ENCODE data around the gene BEGAIN.
A peak's percentile ranks its signal among the peaks of the same experiment; 100 is the strongest.

Gene BEGAIN, protein sequence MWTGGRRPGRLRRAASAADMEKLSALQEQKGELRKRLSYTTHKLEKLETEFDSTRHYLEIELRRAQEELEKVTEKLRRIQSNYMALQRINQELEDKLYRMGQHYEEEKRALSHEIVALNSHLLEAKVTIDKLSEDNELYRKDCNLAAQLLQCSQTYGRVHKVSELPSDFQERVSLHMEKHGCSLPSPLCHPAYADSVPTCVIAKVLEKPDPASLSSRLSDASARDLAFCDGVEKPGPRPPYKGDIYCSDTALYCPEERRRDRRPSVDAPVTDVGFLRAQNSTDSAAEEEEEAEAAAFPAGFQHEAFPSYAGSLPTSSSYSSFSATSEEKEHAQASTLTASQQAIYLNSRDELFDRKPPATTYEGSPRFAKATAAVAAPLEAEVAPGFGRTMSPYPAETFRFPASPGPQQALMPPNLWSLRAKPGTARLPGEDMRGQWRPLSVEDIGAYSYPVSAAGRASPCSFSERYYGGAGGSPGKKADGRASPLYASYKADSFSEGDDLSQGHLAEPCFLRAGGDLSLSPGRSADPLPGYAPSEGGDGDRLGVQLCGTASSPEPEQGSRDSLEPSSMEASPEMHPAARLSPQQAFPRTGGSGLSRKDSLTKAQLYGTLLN

GRCh38 chr14:100587086-100587762 lies at the start of gene BEGAIN:
TSS of gene BEGAIN (minus strand) at chr14:100587417. CDS start at chr14:100587290, 127 bp downstream.
- H4K20me1 ChIP-seq: peaks cover 13% of the 10 kb centered on the region; the same call in 1 of the 2 replicates
- H3K27me3 ChIP-seq: peaks cover 20% of the 10 kb centered on the region
- H3K9me3 ChIP-seq: no peaks in the 10 kb centered on the region
- TF ChIP-seq Cebpa-rat (IDR thresholded peaks at IDR 0.05): no peak
- peak within 1 kb of the TSS; percentile 71 for H3K4me3 ChIP-seq
- peak within 1 kb of the TSS; percentile 54; the same call in 1 of the 2 replicates for H3K9ac ChIP-seq
- H3K27ac ChIP-seq: peak within 1 kb of the TSS; percentile 58
- peak within 1 kb of the TSS; percentile 100 for H3K4me2 ChIP-seq
- H3K4me1 ChIP-seq: peaks cover 41% of the 10 kb centered on the region
- H3K36me3 ChIP-seq: no peaks in the 10 kb centered on the region

- Histone ChIP-seq H3K36me3 (no peaks in the 10 kb centered on the region), H4K20me1 (no peaks in the 10 kb centered on the region; the same call in 1 of the 2 replicates), H3K4me3 (no peak overlapping the region), H3K27ac (no peak overlapping the region), H3K4me2 (no peak overlapping the region), H3K4me1 (peaks cover 45% of the 10 kb centered on the region), H3K9me3 (no peaks in the 10 kb centered on the region), H3K9ac (no peak overlapping the region), H3K27me3 (no peaks in the 10 kb centered on the region)
- no peak for TF ChIP-seq Cebpa-rat (IDR thresholded peaks at IDR 0.05)
These were observed 49.3 kb upstream of the BEGAIN start for GRCh38 chr14:100636559-100636958.

DNA sequence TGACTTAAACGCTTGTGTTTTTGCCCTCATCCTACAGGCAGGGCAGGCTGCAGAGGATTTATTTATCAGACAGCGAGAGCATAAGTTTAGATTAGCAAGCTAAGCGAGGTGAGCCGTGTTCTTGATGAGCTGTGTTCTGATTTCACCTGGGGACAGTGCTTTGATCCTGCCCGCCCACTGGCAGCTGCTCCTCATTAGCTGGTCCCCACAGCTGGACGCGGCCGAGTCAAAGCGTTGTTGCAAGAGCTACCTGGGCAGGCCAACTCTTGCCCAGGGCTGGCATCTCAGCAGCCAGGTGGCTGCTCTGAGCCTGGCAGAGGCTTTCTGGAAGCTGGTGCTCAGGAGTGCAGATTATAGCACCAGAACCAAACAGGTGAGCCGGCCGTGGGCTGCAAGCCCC lies 46.8 kb upstream of the BEGAIN start:
- Histone ChIP-seq H3K4me1 (peaks cover 20% of the 10 kb centered on the region), H3K4me3 (no peak overlapping the region), H3K9me3 (no peaks in the 10 kb centered on the region), H3K4me2 (no peak overlapping the region), H3K27ac (no peak overlapping the region), H4K20me1 (no peaks in the 10 kb centered on the region), H3K27me3 (no peaks in the 10 kb centered on the region), H3K36me3 (no peaks in the 10 kb centered on the region), H3K9ac (no peak overlapping the region)
- no peak for TF ChIP-seq Cebpa-rat (IDR thresholded peaks at IDR 0.05)

- no peaks in the 10 kb centered on the region for H3K27me3 ChIP-seq
- no peak for TF ChIP-seq Cebpa-rat (IDR thresholded peaks at IDR 0.05)
These were observed 46.2 kb upstream of the BEGAIN start for GRCh38 chr14:100633406-100633805.

GRCh38 chr14:100629696-100630095 lies 42.5 kb upstream of the BEGAIN start:
- H3K4me3 ChIP-seq: no peak overlapping the region
- no peaks in the 10 kb centered on the region for H3K36me3 ChIP-seq
- H3K4me1 ChIP-seq: no peaks in the 10 kb centered on the region
- TF ChIP-seq Cebpa-rat (IDR thresholded peaks at IDR 0.05): no peak
- H4K20me1 ChIP-seq: no peaks in the 10 kb centered on the region
- H3K9me3 ChIP-seq: no peaks in the 10 kb centered on the region
- H3K4me2 ChIP-seq: no peak overlapping the region
- H3K9ac ChIP-seq: no peak overlapping the region
- no peaks in the 10 kb centered on the region for H3K27me3 ChIP-seq
- H3K27ac ChIP-seq: no peak overlapping the region

More at GRCh38 chr14:100633406-100633805, 46.2 kb upstream of the BEGAIN start:
- H3K9ac ChIP-seq: no peak overlapping the region
- no peak overlapping the region for H3K4me3 ChIP-seq
- H3K4me1 ChIP-seq: peaks cover 14% of the 10 kb centered on the region
- no peaks in the 10 kb centered on the region for H4K20me1 ChIP-seq
- H3K36me3 ChIP-seq: no peaks in the 10 kb centered on the region
- no peaks in the 10 kb centered on the region for H3K9me3 ChIP-seq
- no peak overlapping the region for H3K4me2 ChIP-seq
- no peak overlapping the region for H3K27ac ChIP-seq

DNA sequence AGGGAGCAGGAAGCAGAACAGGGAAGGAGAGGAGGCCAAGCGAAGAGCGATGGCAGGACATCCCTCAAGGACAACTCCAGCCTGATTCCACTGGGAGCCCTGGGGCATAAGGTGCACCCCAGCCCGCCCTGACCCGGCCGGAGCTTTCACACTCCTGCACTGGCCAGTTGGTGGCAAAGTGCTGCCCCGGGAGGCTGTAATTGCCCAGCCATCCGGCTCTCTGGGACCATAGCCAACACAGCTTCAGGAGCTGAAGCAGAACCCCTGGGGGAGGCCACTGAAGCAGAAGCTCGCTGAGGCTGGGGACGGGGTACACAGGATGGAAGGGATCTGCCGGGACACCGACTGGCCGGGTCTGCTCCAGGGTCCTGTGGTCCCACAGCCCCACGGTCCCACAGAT lies 41.9 kb upstream of the BEGAIN start:
- no peak overlapping the region for H3K9ac ChIP-seq
- no peaks in the 10 kb centered on the region for H3K4me1 ChIP-seq
- H3K36me3 ChIP-seq: no peaks in the 10 kb centered on the region
- no peak for TF ChIP-seq Cebpa-rat (IDR thresholded peaks at IDR 0.05)
- no peaks in the 10 kb centered on the region for H3K27me3 ChIP-seq
- H3K9me3 ChIP-seq: no peaks in the 10 kb centered on the region
- no peak overlapping the region for H3K4me2 ChIP-seq
- H3K4me3 ChIP-seq: no peak overlapping the region
- no peak overlapping the region for H3K27ac ChIP-seq
- H4K20me1 ChIP-seq: no peaks in the 10 kb centered on the region

DNA sequence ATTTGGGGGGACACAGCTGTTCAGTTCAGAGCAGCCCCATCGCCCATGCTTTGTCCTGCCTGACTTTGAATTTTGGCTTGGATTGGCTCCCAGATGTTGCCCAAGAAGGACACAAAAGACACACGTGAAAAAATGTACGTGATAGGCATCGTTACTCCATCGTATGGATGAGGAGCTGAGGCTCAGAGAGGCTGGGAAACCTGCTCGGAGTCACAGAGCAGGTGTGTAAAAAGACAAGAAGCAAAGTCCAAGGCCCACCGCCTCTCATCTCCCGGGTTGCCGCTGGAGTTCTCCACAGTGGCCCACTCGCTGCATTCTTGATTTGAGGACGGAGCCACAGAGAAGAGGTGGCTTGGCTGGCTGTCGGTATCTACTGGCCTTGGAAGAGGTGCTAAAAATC lies 41.0 kb upstream of the BEGAIN start:
- H3K4me1 ChIP-seq: peaks cover 2% of the 10 kb centered on the region
- H3K9me3 ChIP-seq: no peaks in the 10 kb centered on the region
- no peak overlapping the region for H3K4me2 ChIP-seq
- no peaks in the 10 kb centered on the region for H3K27me3 ChIP-seq
- H3K9ac ChIP-seq: no peak overlapping the region
- no peaks in the 10 kb centered on the region for H3K36me3 ChIP-seq
- no peak overlapping the region for H3K27ac ChIP-seq
- no peak for TF ChIP-seq Cebpa-rat (IDR thresholded peaks at IDR 0.05)
- H4K20me1 ChIP-seq: no peaks in the 10 kb centered on the region
- no peak overlapping the region for H3K4me3 ChIP-seq

GRCh38 chr14:100626614-100627013 lies 39.4 kb upstream of the BEGAIN start:
- Histone ChIP-seq H4K20me1 (no peaks in the 10 kb centered on the region), H3K9ac (no peak overlapping the region), H3K4me1 (peaks cover 18% of the 10 kb centered on the region), H3K9me3 (no peaks in the 10 kb centered on the region), H3K27me3 (no peaks in the 10 kb centered on the region), H3K4me2 (no peak overlapping the region), H3K36me3 (no peaks in the 10 kb centered on the region), H3K4me3 (no peak overlapping the region), H3K27ac (no peak overlapping the region)
- no peak for TF ChIP-seq Cebpa-rat (IDR thresholded peaks at IDR 0.05)

DNA sequence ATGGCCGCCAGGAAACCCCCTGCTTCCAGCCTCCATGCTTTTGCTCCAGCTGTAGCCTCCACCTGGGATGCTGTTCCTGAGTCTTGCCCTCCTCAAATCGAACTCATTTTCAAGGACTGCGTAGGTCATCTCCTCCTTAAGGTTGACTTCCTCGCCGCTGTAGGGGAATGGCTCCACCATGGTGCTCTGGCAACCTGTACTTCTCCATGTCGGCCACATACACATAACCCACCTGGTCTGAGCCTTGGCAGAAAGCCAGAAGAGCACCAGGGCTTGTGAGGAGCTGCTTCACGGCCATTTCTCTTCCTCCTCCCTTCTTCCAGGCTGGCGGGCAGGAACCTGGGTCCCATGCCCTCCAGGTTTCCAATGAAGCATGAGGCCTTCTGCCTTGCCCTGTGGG lies 36.7 kb upstream of the BEGAIN start:
- Histone ChIP-seq H3K9me3 (no peaks in the 10 kb centered on the region), H3K9ac (no peak overlapping the region), H3K27me3 (no peaks in the 10 kb centered on the region), H3K27ac (no peak overlapping the region), H3K4me1 (peaks cover 34% of the 10 kb centered on the region), H4K20me1 (no peaks in the 10 kb centered on the region), H3K4me3 (no peak overlapping the region), H3K36me3 (no peaks in the 10 kb centered on the region), H3K4me2 (no peak overlapping the region)
- TF ChIP-seq Cebpa-rat (IDR thresholded peaks at IDR 0.05): no peak

GRCh38 chr14:100623557-100623956 lies 36.3 kb upstream of the BEGAIN start:
- no peak for TF ChIP-seq Cebpa-rat (IDR thresholded peaks at IDR 0.05)
- H3K27ac ChIP-seq: no peak overlapping the region
- H3K4me2 ChIP-seq: no peak overlapping the region
- no peaks in the 10 kb centered on the region for H3K36me3 ChIP-seq
- peaks cover 38% of the 10 kb centered on the region for H3K4me1 ChIP-seq
- H4K20me1 ChIP-seq: no peaks in the 10 kb centered on the region
- no peak overlapping the region for H3K4me3 ChIP-seq
- H3K9me3 ChIP-seq: no peaks in the 10 kb centered on the region
- H3K9ac ChIP-seq: no peak overlapping the region
- H3K27me3 ChIP-seq: no peaks in the 10 kb centered on the region

Data from BLaER1 (cell line).